ENCODE data around the gene GBP7. TPM values are rescaled to one million over a fixed set of nuclear protein-coding genes. Genes with fewer than 3 reads are reported as not detected.

GBP7 gene
- total RNA-seq, 1 donor from 2014 or later: not detected

- H3K79me2 ChIP-seq (ENCODE audit: low read depth): no peaks in the 10 kb centered on the region
- H3K4me1 Mint-ChIP-seq: no peaks in the 10 kb centered on the region
Measured at GRCh38 chr1:89088572-89088971, 87.2 kb downstream of the GBP7 start.

GRCh38 chr1:89087241-89087640, 88.6 kb downstream of the GBP7 start:
- no peak for DNase-seq (ENCODE audit: low spot score)
- Mint-ChIP-seq H3K4me3 (no peak overlapping the region), H3K4me1 (no peaks in the 10 kb centered on the region), H3K9me3 (no peaks in the 10 kb centered on the region), H3K27me3 (ENCODE audit: insufficient read depth, low read depth) (no peaks in the 10 kb centered on the region), H3K36me3 (no peaks in the 10 kb centered on the region), H3K27ac (no peak overlapping the region)
- Histone ChIP-seq H3K36me3 (no peaks in the 10 kb centered on the region), H3K4me3 (no peak overlapping the region), H3F3A (ENCODE audit: low read depth) (no peaks in the 10 kb centered on the region), H3K4me1 (no peaks in the 10 kb centered on the region), H3K9ac (no peak overlapping the region), H3K4me2 (no peak overlapping the region), H3K9me3 (ENCODE audit: low read depth) (no peaks in the 10 kb centered on the region), H2AFZ (replicated peaks) (peak overlapping the region; percentile 57), H3K79me2 (ENCODE audit: low read depth) (no peaks in the 10 kb centered on the region), H3K27me3 (no peaks in the 10 kb centered on the region), H4K20me1 (ENCODE audit: low read depth) (no peaks in the 10 kb centered on the region), H3K27ac (no peak overlapping the region)
- TF ChIP-seq EZH2phosphoT487 (IDR thresholded peaks at IDR 0.05): no peak
- no peak for TF ChIP-seq CTCF (IDR thresholded peaks at IDR 0.05)
- TF ChIP-seq EZH2 (IDR thresholded peaks at IDR 0.05): no peak

More at GRCh38 chr1:89088572-89088971, 87.2 kb downstream of the GBP7 start:
- no peaks in the 10 kb centered on the region for H3K4me1 ChIP-seq
- H3K9ac ChIP-seq: no peak overlapping the region
- no peak overlapping the region for H3K27ac Mint-ChIP-seq
- no peaks in the 10 kb centered on the region for H3K36me3 ChIP-seq
- TF ChIP-seq EZH2 (IDR thresholded peaks at IDR 0.05) (no peak), CTCF (IDR thresholded peaks at IDR 0.05) (no peak), EZH2phosphoT487 (IDR thresholded peaks at IDR 0.05) (no peak)
- no peak overlapping the region for H3K4me3 ChIP-seq
- H3K4me2 ChIP-seq: no peak overlapping the region
- no peaks in the 10 kb centered on the region for H3K27me3 ChIP-seq
- no peak overlapping the region for H3K4me3 Mint-ChIP-seq
- no peaks in the 10 kb centered on the region for H3K9me3 ChIP-seq (ENCODE audit: low read depth)
- H4K20me1 ChIP-seq (ENCODE audit: low read depth): no peaks in the 10 kb centered on the region
- H3K9me3 Mint-ChIP-seq: no peaks in the 10 kb centered on the region
- no peak for DNase-seq (ENCODE audit: low spot score)
- H3F3A ChIP-seq (ENCODE audit: low read depth): no peaks in the 10 kb centered on the region
- H3K27ac ChIP-seq: no peak overlapping the region
- H2AFZ ChIP-seq (replicated peaks): no peak overlapping the region
- H3K27me3 Mint-ChIP-seq (ENCODE audit: insufficient read depth, low read depth): no peaks in the 10 kb centered on the region
- no peaks in the 10 kb centered on the region for H3K36me3 Mint-ChIP-seq

GRCh38 chr1:89085781-89086180, 90.0 kb downstream of the GBP7 start:
- Mint-ChIP-seq H3K4me1 (no peaks in the 10 kb centered on the region), H3K27ac (no peak overlapping the region), H3K27me3 (ENCODE audit: insufficient read depth, low read depth) (no peaks in the 10 kb centered on the region), H3K36me3 (no peaks in the 10 kb centered on the region), H3K9me3 (no peaks in the 10 kb centered on the region), H3K4me3 (no peak overlapping the region)
- Histone ChIP-seq H3K4me2 (no peak overlapping the region), H3K27me3 (no peaks in the 10 kb centered on the region), H3K4me1 (no peaks in the 10 kb centered on the region), H3K27ac (no peak overlapping the region), H3K36me3 (no peaks in the 10 kb centered on the region), H3K9me3 (ENCODE audit: low read depth) (no peaks in the 10 kb centered on the region), H3F3A (ENCODE audit: low read depth) (no peaks in the 10 kb centered on the region), H3K4me3 (no peak overlapping the region), H3K79me2 (ENCODE audit: low read depth) (no peaks in the 10 kb centered on the region), H3K9ac (no peak overlapping the region), H4K20me1 (ENCODE audit: low read depth) (no peaks in the 10 kb centered on the region), H2AFZ (replicated peaks) (no peak overlapping the region)
- TF ChIP-seq EZH2phosphoT487 (IDR thresholded peaks at IDR 0.05): no peak
- no peak for TF ChIP-seq EZH2 (IDR thresholded peaks at IDR 0.05)
- TF ChIP-seq CTCF (IDR thresholded peaks at IDR 0.05): no peak
- DNase-seq (ENCODE audit: low spot score): no peak

Other genes starting within 250 kb of the GBP7 start
- 80.2 and 113 TPM in 2 replicates for gene KYAT3, start 183.4 kb downstream of the GBP7 start, total RNA-seq (ENCODE audit: low replicate concordance)
- 15.4 and 19.0 TPM in 2 replicates for gene RBMXL1, start 183.4 kb downstream of the GBP7 start, total RNA-seq (ENCODE audit: low replicate concordance)
- gene GBP3, start 153.1 kb downstream of the GBP7 start, total RNA-seq (ENCODE audit: low replicate concordance): not detected in 2 replicates
- gene GBP1, start 110.8 kb downstream of the GBP7 start, total RNA-seq (ENCODE audit: low replicate concordance): not detected in 2 replicates
- not detected in 2 replicates for gene GBP2, start 49.9 kb downstream of the GBP7 start, total RNA-seq (ENCODE audit: low replicate concordance)
- gene GBP4, start 22.9 kb upstream of the GBP7 start, total RNA-seq (ENCODE audit: low replicate concordance): not detected in 2 replicates
- not detected in 2 replicates for gene GBP5, start 96.9 kb upstream of the GBP7 start, total RNA-seq (ENCODE audit: low replicate concordance)
- gene GBP6, start 188.1 kb upstream of the GBP7 start, total RNA-seq (ENCODE audit: low replicate concordance): not detected in 2 replicates